Measurements from ENCODE around the gene ZCCHC14. TPM values are rescaled to one million over a fixed set of nuclear protein-coding genes. Genes with fewer than 3 reads are reported as not detected.

The ZCCHC14 gene
- total and polyA plus RNA-seq, 2 of the 13 experiments (the other 11 are each of a cell fraction or from before 2014, with no cell fraction given): 12.4 to 12.5 TPM

GRCh38 chr16:87507351-87508069, 14.7 kb upstream of the ZCCHC14 start (continued):
- TF ChIP-seq, protein P1, sequence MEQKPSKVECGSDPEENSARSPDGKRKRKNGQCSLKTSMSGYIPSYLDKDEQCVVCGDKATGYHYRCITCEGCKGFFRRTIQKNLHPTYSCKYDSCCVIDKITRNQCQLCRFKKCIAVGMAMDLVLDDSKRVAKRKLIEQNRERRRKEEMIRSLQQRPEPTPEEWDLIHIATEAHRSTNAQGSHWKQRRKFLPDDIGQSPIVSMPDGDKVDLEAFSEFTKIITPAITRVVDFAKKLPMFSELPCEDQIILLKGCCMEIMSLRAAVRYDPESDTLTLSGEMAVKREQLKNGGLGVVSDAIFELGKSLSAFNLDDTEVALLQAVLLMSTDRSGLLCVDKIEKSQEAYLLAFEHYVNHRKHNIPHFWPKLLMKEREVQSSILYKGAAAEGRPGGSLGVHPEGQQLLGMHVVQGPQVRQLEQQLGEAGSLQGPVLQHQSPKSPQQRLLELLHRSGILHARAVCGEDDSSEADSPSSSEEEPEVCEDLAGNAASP (CRISPR knock-in tag; IDR thresholded peaks at IDR 0.05; ENCODE audit: borderline replicate concordance): 0 out of 2 replicates have a peak, but pooled peaks have one; percentile 1
- no peak for TF ChIP-seq BHLHE40 (IDR thresholded peaks at IDR 0.05; ENCODE audit: low read length)
- TF ChIP-seq ZNF891 (CRISPR knock-in tag; IDR thresholded peaks at IDR 0.05): peak; percentile 54; the same call in 1 of the 2 replicates
- no peak for TF ChIP-seq KLF15 (CRISPR knock-in tag; IDR thresholded peaks at IDR 0.05; ENCODE audit: borderline replicate concordance)
- TF ChIP-seq ZNF232 (CRISPR knock-in tag; IDR thresholded peaks at IDR 0.05; ENCODE audit: borderline replicate concordance): no peak
- TF ChIP-seq TAF1 (CRISPR knock-in tag; IDR thresholded peaks at IDR 0.05): 0 out of 2 replicates have a peak, but pooled peaks have one; percentile 11
- TF ChIP-seq ZFAT (CRISPR knock-in tag; conservative IDR thresholded peaks at IDR 0.05): no peak
- TF ChIP-seq ZNF234 (CRISPR knock-in tag; conservative IDR thresholded peaks at IDR 0.05): no peak
- TF ChIP-seq ZNF30 (CRISPR knock-in tag; IDR thresholded peaks at IDR 0.05): no peak
- peak; percentile 37; the same call in 1 of the 2 replicates for TF ChIP-seq ZNF768 (CRISPR knock-in tag; IDR thresholded peaks at IDR 0.05)
- TF ChIP-seq BCL6 (CRISPR knock-in tag; IDR thresholded peaks at IDR 0.05): no peak; the same call in 1 of the 2 replicates
- no peak for TF ChIP-seq KDM2A (CRISPR knock-in tag; IDR thresholded peaks at IDR 0.05; ENCODE audit: borderline replicate concordance, low read depth)
- TF ChIP-seq CCDC6 (CRISPR knock-in tag; IDR thresholded peaks at IDR 0.05): peak; percentile 69; the same call in 1 of the 2 replicates
- no peak for TF ChIP-seq ZNF546 (CRISPR knock-in tag; conservative IDR thresholded peaks at IDR 0.05)
- peak; percentile 27; the same call in 1 of the 2 replicates for TF ChIP-seq MYC (CRISPR knock-in tag; IDR thresholded peaks at IDR 0.05; ENCODE audit: borderline replicate concordance)
- TF ChIP-seq MXD4 (CRISPR knock-in tag; IDR thresholded peaks at IDR 0.05): 0 out of 2 replicates have a peak, but pooled peaks have one; percentile 52
- TF ChIP-seq ZNF34 (CRISPR knock-in tag; IDR thresholded peaks at IDR 0.05; ENCODE audit: borderline replicate concordance): no peak
- TF ChIP-seq MIXL1 (CRISPR knock-in tag; IDR thresholded peaks at IDR 0.05): 0 out of 2 replicates have a peak, but pooled peaks have one; percentile 47
- TF ChIP-seq ZNF619 (CRISPR knock-in tag; IDR thresholded peaks at IDR 0.05): no peak
- no peak for TF ChIP-seq PHB2 (IDR thresholded peaks at IDR 0.05; ENCODE audit: partially characterized antibody)

Data from HepG2 (cell line).